SK-N-SH treated with all-trans-retinoic acid at 6 μM for 48 hours (cell line): Measurements from ENCODE around the gene GNG8.

Source experiments
- ATAC-seq: fragments of 200-7000 bp; cut with Tn5 transposase; 3 replicates; pipeline ENCODE4 v1.9.1; 2020; ENCODE audit warnings: mild to moderate bottlenecking, moderate library complexity
- ARNTL ChIP-seq: fragments of 450-650 bp; formaldehyde crosslinking; IDR thresholded peaks from 2 replicates; pipeline ENCODE4 v1.5.0; 2020; ENCODE audit warnings: low read depth, mild to moderate bottlenecking, moderate library complexity, borderline replicate concordance
- BACH2 ChIP-seq: fragments of 250-450 bp; sonication (Bioruptor Pico); IDR thresholded peaks from 2 replicates; pipeline ENCODE4 v1.9.0; 2021; ENCODE audit warnings: mild to moderate bottlenecking, borderline replicate concordance
- CSDC2 ChIP-seq: fragments of 250-450 bp; sonication (Bioruptor Pico); IDR thresholded peaks from 2 replicates; pipeline ENCODE4 v1.5.0; 2020; ENCODE audit warnings: mild to moderate bottlenecking, moderate library complexity
- ESRRG ChIP-seq: fragments of 250-450 bp; sonication (Bioruptor Pico); IDR thresholded peaks from 2 replicates; pipeline ENCODE4 v1.6.1; 2021; ENCODE audit warnings: mild to moderate bottlenecking
- ISL1 ChIP-seq: fragments of 250-450 bp; sonication (Bioruptor Pico); IDR thresholded peaks from 2 replicates; pipeline ENCODE4 v2.1.2; 2022; ENCODE audit warnings: mild to moderate bottlenecking, moderate library complexity
- OSR1 ChIP-seq: fragments of 250-450 bp; sonication (Bioruptor Pico); IDR thresholded peaks from 2 replicates; pipeline ENCODE4 v1.8.0; 2022; ENCODE audit warnings: moderate library complexity, mild to moderate bottlenecking, inconsistent platforms
- PPARA ChIP-seq: fragments of 250-450 bp; sonication (Bioruptor Pico); IDR thresholded peaks from 2 replicates; pipeline ENCODE4 v1.5.0; 2020; ENCODE audit warnings: mild to moderate bottlenecking, borderline replicate concordance
- RARB ChIP-seq: fragments of 250-450 bp; sonication (Bioruptor Pico); IDR thresholded peaks from 2 replicates; pipeline ENCODE4 v1.8.0; 2021; ENCODE audit warnings: mild to moderate bottlenecking, moderate library complexity
- SNAI2 ChIP-seq: fragments of 250-450 bp; sonication (Bioruptor Pico); IDR thresholded peaks from 2 replicates; pipeline ENCODE4 v1.5.0; 2020; ENCODE audit warnings: mild to moderate bottlenecking, moderate library complexity
- TCF4 ChIP-seq: fragments of 250-450 bp; sonication (Bioruptor Pico); IDR thresholded peaks from 2 replicates; pipeline ENCODE4 v1.8.0; 2021; ENCODE audit warnings: mild to moderate bottlenecking, moderate library complexity, borderline replicate concordance
- TOX ChIP-seq: fragments of 250-450 bp; sonication (Bioruptor Pico); IDR thresholded peaks from 2 replicates; pipeline ENCODE4 v1.8.0; 2021; ENCODE audit warnings: mild to moderate bottlenecking, moderate library complexity, borderline replicate concordance
- ZC3H10 ChIP-seq: fragments of 250-450 bp; sonication (Bioruptor Pico); IDR thresholded peaks from 2 replicates; pipeline ENCODE4 v1.5.1; 2021; ENCODE audit warnings: mild to moderate bottlenecking, moderate library complexity
- ZFP30 ChIP-seq: fragments of 450-650 bp; formaldehyde crosslinking; IDR thresholded peaks from 2 replicates; pipeline ENCODE4 v1.5.0; 2022; ENCODE audit warnings: mild to moderate bottlenecking, moderate library complexity
- ZNF8 ChIP-seq: fragments of 450-650 bp; formaldehyde crosslinking; IDR thresholded peaks from 2 replicates; pipeline ENCODE4 v1.5.0; 2020; ENCODE audit warnings: mild to moderate bottlenecking, moderate library complexity
- TF ChIP-seq, protein P1 (sequence below): fragments of 250-450 bp; sonication (Bioruptor Pico); IDR thresholded peaks from 2 replicates; pipeline ENCODE4 v1.5.0; 2020; ENCODE audit warnings: mild to moderate bottlenecking, moderate library complexity
- TF ChIP-seq, protein P2 (sequence below): fragments of 250-450 bp; sonication (Bioruptor Pico); IDR thresholded peaks from 2 replicates; pipeline ENCODE4 v1.8.0; 2021; ENCODE audit warnings: low read depth, mild to moderate bottlenecking, moderate library complexity, borderline replicate concordance
- TF ChIP-seq, protein P3 (sequence below): fragments of 250-450 bp; sonication (Bioruptor Pico); IDR thresholded peaks from 2 replicates; pipeline ENCODE4 v1.8.0; 2020; ENCODE audit warnings: mild to moderate bottlenecking, moderate library complexity, borderline replicate concordance
- TF ChIP-seq, protein P4 (sequence below): fragments of 250-450 bp; sonication (Bioruptor Pico); IDR thresholded peaks from 2 replicates; pipeline ENCODE4 v1.5.1; 2021; ENCODE audit warnings: mild to moderate bottlenecking, moderate library complexity

Gene GNG8

DNA sequence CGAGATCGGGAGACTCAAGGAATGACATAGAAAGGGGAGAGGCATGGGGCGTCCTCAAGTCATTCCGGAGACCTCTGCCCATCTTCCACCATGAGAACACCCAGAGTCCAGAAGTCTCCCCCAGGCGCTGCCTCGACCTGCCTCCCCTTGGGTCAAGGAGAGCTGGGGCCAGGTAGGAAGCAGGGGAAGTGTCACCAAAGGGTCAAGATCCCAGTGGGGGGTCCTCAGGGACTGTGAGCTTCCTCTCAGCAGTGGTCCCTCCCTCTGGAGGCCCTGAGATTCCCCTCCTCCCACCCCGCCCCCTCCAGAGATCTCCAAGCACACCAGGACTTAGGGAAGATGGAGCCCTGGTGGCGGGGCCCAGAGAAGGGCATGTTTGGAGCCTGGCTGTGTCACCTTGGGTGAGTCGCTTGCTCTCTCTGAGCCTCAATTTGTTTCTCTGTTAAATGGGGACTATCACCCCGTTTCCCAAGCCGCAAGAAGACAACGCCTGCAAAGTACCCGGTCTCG, 24.1 kb upstream of the GNG8 start:
- TF ChIP-seq SNAI2 = no peak
- TF ChIP-seq OSR1 (CRISPR knock-in tag) = no peak
- no peak for TF ChIP-seq ZNF8
- TF ChIP-seq ARNTL = no peak
- TF ChIP-seq PPARA (CRISPR knock-in tag) = no peak
- TF ChIP-seq ZFP30 (CRISPR knock-in tag) = no peak
- TF ChIP-seq, protein P1, sequence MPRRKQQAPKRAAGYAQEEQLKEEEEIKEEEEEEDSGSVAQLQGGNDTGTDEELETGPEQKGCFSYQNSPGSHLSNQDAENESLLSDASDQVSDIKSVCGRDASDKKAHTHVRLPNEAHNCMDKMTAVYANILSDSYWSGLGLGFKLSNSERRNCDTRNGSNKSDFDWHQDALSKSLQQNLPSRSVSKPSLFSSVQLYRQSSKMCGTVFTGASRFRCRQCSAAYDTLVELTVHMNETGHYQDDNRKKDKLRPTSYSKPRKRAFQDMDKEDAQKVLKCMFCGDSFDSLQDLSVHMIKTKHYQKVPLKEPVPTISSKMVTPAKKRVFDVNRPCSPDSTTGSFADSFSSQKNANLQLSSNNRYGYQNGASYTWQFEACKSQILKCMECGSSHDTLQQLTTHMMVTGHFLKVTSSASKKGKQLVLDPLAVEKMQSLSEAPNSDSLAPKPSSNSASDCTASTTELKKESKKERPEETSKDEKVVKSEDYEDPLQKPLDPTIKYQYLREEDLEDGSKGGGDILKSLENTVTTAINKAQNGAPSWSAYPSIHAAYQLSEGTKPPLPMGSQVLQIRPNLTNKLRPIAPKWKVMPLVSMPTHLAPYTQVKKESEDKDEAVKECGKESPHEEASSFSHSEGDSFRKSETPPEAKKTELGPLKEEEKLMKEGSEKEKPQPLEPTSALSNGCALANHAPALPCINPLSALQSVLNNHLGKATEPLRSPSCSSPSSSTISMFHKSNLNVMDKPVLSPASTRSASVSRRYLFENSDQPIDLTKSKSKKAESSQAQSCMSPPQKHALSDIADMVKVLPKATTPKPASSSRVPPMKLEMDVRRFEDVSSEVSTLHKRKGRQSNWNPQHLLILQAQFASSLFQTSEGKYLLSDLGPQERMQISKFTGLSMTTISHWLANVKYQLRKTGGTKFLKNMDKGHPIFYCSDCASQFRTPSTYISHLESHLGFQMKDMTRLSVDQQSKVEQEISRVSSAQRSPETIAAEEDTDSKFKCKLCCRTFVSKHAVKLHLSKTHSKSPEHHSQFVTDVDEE (CRISPR knock-in tag) = no peak
- TF ChIP-seq, all 23 proteins: peak for 0
- ATAC-seq = peak; percentile 15

DNA sequence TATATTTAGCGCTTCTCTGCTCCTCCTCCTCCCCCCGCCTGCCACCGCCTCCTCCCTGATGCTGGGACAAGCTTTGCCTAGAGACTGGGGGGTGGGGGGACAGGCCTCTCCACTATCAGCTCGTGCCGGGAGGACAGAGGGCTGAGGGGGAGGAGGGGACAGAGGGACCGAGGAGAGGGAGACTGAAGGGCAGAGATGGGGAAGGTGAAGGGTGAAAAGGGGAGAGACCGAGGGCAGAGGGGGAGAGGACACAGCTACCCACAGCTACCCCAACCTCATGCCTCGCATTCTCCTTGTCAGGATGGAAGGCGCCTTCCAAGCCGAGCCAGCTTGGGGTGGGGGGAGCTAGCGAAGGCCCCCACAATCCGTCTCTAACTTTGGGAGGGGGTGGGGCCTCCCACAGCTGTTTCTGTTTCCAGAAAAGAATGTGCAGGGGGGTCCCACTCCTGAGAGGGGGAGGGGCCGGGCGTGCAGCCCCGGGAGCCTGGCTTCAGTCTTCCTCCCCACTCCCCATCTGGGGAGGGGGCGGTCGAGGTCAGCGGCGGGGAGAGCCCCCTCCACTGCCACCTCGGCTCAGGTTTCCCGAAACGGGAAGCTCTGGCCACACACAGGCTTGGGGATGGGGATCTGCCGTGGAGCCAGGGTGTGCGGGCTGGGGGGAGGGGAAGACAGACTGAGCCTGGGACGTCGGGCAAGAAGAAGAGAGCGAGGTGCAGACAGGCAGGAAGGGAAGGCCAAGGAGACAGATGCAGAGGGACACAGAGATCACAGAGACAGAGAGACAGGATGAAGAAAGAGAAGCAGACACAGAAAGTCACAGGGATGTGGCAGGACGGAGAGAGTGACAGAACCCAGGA, 23.4 kb upstream of the GNG8 start:
- ATAC-seq = peak; percentile 9
- TF ChIP-seq PPARA (CRISPR knock-in tag) (no peak), SNAI2 (no peak), ARNTL (no peak), CSDC2 (CRISPR knock-in tag) (no peak), ESRRG (no peak), BACH2 (CRISPR knock-in tag) (no peak), TOX (CRISPR knock-in tag) (no peak), ISL1 (CRISPR knock-in tag) (no peak), ZC3H10 (CRISPR knock-in tag) (no peak), ZNF8 (no peak), TCF4 (CRISPR knock-in tag) (no peak), RARB (CRISPR knock-in tag) (no peak)
- TF ChIP-seq, protein P2, sequence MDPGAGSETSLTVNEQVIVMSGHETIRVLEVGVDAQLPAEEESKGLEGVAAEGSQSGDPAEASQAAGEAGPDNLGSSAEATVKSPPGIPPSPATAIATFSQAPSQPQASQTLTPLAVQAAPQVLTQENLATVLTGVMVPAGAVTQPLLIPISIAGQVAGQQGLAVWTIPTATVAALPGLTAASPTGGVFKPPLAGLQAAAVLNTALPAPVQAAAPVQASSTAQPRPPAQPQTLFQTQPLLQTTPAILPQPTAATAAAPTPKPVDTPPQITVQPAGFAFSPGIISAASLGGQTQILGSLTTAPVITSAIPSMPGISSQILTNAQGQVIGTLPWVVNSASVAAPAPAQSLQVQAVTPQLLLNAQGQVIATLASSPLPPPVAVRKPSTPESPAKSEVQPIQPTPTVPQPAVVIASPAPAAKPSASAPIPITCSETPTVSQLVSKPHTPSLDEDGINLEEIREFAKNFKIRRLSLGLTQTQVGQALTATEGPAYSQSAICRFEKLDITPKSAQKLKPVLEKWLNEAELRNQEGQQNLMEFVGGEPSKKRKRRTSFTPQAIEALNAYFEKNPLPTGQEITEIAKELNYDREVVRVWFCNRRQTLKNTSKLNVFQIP = no peak
- TF ChIP-seq, protein P3, sequence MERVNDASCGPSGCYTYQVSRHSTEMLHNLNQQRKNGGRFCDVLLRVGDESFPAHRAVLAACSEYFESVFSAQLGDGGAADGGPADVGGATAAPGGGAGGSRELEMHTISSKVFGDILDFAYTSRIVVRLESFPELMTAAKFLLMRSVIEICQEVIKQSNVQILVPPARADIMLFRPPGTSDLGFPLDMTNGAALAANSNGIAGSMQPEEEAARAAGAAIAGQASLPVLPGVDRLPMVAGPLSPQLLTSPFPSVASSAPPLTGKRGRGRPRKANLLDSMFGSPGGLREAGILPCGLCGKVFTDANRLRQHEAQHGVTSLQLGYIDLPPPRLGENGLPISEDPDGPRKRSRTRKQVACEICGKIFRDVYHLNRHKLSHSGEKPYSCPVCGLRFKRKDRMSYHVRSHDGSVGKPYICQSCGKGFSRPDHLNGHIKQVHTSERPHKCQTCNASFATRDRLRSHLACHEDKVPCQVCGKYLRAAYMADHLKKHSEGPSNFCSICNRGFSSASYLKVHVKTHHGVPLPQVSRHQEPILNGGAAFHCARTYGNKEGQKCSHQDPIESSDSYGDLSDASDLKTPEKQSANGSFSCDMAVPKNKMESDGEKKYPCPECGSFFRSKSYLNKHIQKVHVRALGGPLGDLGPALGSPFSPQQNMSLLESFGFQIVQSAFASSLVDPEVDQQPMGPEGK (CRISPR knock-in tag) = no peak
- TF ChIP-seq, protein P1 (CRISPR knock-in tag) = no peak

DNA sequence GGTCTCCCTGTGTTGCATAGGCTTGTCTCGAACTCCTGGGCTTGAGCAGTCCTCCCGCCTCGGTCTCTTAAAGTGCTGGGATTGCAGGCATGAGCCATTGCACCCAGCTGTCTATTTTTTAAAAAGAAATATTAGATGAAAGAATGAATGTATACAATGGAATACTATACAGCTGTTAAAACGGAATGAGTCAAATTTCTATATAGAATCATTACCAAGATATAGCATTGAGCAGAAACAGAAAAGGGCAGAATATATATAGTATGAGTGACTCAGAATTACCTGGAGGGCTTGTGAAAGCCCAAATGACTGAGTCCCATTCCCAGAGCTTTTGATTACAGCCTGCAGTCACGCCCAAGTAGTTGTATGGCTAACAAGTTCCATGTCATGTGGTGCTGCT, 20.5 kb upstream of the GNG8 start:
- TF ChIP-seq, protein P4, sequence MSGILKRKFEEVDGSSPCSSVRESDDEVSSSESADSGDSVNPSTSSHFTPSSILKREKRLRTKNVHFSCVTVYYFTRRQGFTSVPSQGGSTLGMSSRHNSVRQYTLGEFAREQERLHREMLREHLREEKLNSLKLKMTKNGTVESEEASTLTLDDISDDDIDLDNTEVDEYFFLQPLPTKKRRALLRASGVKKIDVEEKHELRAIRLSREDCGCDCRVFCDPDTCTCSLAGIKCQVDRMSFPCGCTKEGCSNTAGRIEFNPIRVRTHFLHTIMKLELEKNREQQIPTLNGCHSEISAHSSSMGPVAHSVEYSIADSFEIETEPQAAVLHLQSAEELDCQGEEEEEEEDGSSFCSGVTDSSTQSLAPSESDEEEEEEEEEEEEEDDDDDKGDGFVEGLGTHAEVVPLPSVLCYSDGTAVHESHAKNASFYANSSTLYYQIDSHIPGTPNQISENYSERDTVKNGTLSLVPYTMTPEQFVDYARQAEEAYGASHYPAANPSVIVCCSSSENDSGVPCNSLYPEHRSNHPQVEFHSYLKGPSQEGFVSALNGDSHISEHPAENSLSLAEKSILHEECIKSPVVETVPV (CRISPR knock-in tag) = no peak
- no peak for ATAC-seq
